Body of pancreas (tissue), 4 donors: ENCODE data around the gene PSMD13. TPM values are rescaled to one million over a fixed set of nuclear protein-coding genes. Genes with fewer than 3 reads are reported as not detected.
"Not testable (repeated sequence)": the region's sequence is repeated elsewhere in the genome, so short reads cannot be mapped to it uniquely, and the experiment has no call there.

Experiments used
- ATAC-seq: fragments of 150-250 bp; one replicate; pipeline ENCODE4 v1.9.1; 2016
- DNase-seq, 4 donors: peaks; one replicate each; pipeline ENCODE4 v3.0.0-alpha.2; 2019
- H3K27ac ChIP-seq, 4 donors: fragments of 200-600 bp; sonication (generic); 1 replicate in 3 of 4; 2 replicates in 1 of 4; pipeline versions ENCODE4 v1.5.1 to v1.6.1; 2016 to 2019; ENCODE audit warnings: mild to moderate bottlenecking in 1 of 4, mixed read lengths in 1 of 4, moderate library complexity in 1 of 4
- H3K27me3 ChIP-seq, 2 donors: fragments of 200-600 bp; sonication (generic); one replicate each; pipeline ENCODE4 v1.6.0; 2016; ENCODE audit warnings: mild to moderate bottlenecking in 1 of 2
- H3K36me3 ChIP-seq, 2 donors: fragments of 200-600 bp; sonication (generic); replicated peaks in 1 of 2; 2 replicates each; pipeline ENCODE4 v1.5.1; 2016; ENCODE audit warnings: low read depth in 2 of 2; ENCODE audit not compliant: insufficient read depth in 1 of 2
- H3K4me1 ChIP-seq: fragments of 200-600 bp; sonication (generic); one replicate; pipeline ENCODE4 v1.6.0; 2016
- H3K4me3 ChIP-seq, 2 donors: fragments of 200-600 bp; sonication (generic); 1 replicate in 1 of 2; 2 replicates in 1 of 2; pipeline ENCODE4 v1.5.1; 2016 to 2019
- H3K9me3 ChIP-seq, 3 donors: fragments of 200-600 bp; sonication (generic); 1 replicate in 2 of 3; 2 replicates in 1 of 3; pipeline ENCODE4 v1.5.1; 2016
- POLR2A ChIP-seq, 3 donors: fragments of 450-650 bp; IDR thresholded peaks; one replicate each; pipeline ENCODE4 v1.6.1; 2016; ENCODE audit warnings: antibody characterized with exemption in 3 of 3, mild to moderate bottlenecking in 2 of 3
- WGBS, 2 donors: methylation state at CpG; one replicate each; pipeline ENCODE4 v1.1.5; 2017; 5-methylcytosine and 5-hydroxymethylcytosine counted together
- intact Hi-C: fragments of 100-400 bp; cut with DNase I; formaldehyde crosslinking; loops from one replicate; pipeline ENCODE4 v1.15.1; 2023
- total RNA-seq, 2 donors: library from RNA; depleted of rRNA; stranded (reverse); fragments of >200 nt; gene quantifications; one replicate each; pipeline ENCODE4 v1.1.0, GENCODE V29; 2016
- TF ChIP-seq, protein P1 (sequence below), 7 experiments: fragments of 450-650 bp in 4 of 7; fragments of 200-600 bp in 3 of 7; sonication (generic) in 3 of 7; IDR thresholded peaks; one replicate each; pipeline ENCODE4 v1.5.1; 2016 to 2019; ENCODE audit warnings: antibody characterized with exemption in 7 of 7

The PSMD13 gene
- total RNA-seq, 2 donors from 2014 or later = 40.2 to 52.4 TPM

DNA sequence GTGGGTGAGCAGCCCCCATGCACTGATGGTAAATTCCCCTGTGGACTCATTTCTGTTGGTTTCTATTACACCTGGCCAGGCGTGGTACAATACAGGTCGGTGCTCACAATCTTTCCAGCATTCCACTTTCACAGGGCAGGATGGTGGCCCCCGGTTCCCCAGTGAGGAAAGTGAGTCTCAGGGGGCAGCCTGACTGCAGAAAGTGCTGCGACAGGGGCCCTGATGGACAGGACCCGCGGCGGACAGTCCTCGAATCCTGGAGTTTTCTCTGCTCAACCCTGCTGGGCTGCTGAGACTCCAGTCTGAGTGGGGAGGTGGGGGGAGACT is 49.1 kb downstream of the PSMD13 start:
- TF ChIP-seq, protein P1, sequence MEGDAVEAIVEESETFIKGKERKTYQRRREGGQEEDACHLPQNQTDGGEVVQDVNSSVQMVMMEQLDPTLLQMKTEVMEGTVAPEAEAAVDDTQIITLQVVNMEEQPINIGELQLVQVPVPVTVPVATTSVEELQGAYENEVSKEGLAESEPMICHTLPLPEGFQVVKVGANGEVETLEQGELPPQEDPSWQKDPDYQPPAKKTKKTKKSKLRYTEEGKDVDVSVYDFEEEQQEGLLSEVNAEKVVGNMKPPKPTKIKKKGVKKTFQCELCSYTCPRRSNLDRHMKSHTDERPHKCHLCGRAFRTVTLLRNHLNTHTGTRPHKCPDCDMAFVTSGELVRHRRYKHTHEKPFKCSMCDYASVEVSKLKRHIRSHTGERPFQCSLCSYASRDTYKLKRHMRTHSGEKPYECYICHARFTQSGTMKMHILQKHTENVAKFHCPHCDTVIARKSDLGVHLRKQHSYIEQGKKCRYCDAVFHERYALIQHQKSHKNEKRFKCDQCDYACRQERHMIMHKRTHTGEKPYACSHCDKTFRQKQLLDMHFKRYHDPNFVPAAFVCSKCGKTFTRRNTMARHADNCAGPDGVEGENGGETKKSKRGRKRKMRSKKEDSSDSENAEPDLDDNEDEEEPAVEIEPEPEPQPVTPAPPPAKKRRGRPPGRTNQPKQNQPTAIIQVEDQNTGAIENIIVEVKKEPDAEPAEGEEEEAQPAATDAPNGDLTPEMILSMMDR (IDR thresholded peaks at IDR 0.05) = no peak
- no peak for TF ChIP-seq POLR2A (IDR thresholded peaks at IDR 0.05)
- Histone ChIP-seq H3K4me3 (no peak overlapping the region), H3K36me3 (no peaks in the 10 kb centered on the region), H3K4me1 (peaks cover 39% of the 10 kb centered on the region), H3K27me3 (peaks cover 0 to 9% of the 10 kb centered on the region in 2 donors), H3K27ac (no peak overlapping the region), H3K9me3 (no peaks in the 10 kb centered on the region)
- ATAC-seq = no peak
- intact Hi-C loops = no loop called here
- DNase-seq = peak in 2 of 4 donors; percentile 5 to 12
- 79 to 83% methylated on average over 8 of the region's 8 CpGs for WGBS, 2 donors

DNA sequence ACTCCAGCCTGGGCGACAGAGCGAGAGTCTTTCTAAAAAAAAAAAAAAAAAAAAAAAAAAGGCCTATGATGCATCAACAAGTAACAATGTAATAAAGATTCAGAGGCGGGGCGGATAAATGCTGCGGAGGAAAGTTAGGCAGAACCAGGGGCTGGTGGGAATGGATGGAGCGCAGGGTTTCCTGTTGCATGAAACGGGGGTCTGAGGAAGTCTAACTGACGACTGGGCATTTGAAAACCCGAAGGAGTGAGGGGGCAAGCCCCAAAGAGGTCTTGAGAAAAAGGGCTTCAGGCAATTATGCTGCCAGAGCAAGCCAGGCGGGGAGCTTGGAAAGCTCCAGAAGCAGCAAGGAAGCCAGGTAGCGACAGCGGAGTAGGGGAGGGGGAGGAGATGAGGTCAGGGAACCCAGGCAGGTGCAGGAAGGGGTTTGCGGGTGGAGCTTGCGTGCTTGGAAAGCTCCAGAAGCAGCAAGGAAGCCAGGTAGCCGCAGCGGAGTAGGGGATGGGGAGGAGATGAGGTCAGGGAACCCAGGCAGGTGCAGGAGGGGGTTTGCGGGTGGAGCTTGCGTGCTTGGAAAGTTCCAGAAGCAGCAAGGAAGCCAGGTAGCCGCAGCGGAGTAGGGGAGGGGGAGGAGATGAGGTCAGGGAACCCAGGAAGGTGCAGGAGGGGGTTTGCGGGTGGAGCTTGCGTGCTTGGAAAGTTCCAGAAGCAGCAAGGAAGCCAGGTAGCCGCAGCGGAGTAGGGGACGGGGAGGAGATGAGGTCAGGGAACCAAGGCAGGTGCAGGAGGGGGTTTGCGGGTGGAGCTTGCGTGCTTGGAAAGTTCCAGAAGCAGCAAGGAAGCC is 50.4 kb downstream of the PSMD13 start:
- WGBS, 2 donors = 44 to 55% methylated on average over 26 to 27 of the region's 27 CpGs
- ATAC-seq (peak; percentile 8), DNase-seq (peak; percentile 85 to 98 (median 91))
- H3K27me3 ChIP-seq, intact Hi-C loops, H3K9me3 ChIP-seq, H3K4me3 ChIP-seq, H3K36me3 ChIP-seq: not testable (repeated sequence)
- H3K27ac ChIP-seq = peak overlapping the region; percentile 92 to 96 (median 93)
- peaks cover 45% of the 10 kb centered on the region for H3K4me1 ChIP-seq

DNA sequence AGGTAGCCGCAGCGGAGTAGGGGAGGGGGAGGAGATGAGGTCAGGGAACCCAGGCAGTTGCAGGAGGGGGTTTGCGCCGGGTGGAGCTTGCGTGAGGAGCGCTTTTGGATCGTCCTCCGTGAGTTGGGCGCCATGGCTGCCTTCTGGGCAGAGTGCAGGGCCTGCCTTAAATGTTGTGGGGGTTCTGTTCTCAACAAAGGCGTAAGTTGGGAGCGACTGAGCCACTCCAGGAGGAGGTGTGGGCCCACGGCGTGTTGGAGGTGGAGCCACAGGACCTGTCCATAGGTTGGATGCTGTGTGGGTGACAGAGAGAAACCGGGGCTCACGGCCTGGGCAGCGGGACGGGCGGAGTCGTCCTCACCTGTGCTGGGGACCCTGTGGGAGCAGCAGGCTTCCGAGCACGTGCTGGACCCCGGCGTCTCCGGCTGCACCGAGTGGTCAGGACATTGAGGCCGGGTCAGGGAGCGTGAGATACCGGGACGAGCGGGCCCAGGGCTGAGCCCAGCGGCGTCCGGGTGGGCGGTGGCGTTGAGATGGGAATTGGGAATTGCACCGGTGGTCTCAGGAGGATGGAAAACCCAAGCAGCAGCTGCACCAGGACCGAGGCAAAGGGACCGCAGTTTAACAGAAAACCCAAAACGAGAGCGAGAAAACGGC is 51.2 kb downstream of the PSMD13 start:
- peak overlapping the region; percentile 92 to 96 (median 93) for H3K27ac ChIP-seq
- ATAC-seq (peak; percentile 56), DNase-seq (no peak)
- H3K4me3 ChIP-seq = peak overlapping the region; percentile 49 to 92
- intact Hi-C loops = no loop called here
- TF ChIP-seq, protein P1 (IDR thresholded peaks at IDR 0.05) = no peak
- peak; percentile 76 to 95 (median 93) for TF ChIP-seq POLR2A (IDR thresholded peaks at IDR 0.05)
- WGBS, 2 donors = 16 to 28% methylated on average over 18 to 41 of the region's 41 CpGs
- no peaks in the 10 kb centered on the region for H3K27me3 ChIP-seq
- no peaks in the 10 kb centered on the region for H3K9me3 ChIP-seq
- H3K36me3 ChIP-seq = no peaks in the 10 kb centered on the region
- peaks cover 53% of the 10 kb centered on the region for H3K4me1 ChIP-seq

DNA sequence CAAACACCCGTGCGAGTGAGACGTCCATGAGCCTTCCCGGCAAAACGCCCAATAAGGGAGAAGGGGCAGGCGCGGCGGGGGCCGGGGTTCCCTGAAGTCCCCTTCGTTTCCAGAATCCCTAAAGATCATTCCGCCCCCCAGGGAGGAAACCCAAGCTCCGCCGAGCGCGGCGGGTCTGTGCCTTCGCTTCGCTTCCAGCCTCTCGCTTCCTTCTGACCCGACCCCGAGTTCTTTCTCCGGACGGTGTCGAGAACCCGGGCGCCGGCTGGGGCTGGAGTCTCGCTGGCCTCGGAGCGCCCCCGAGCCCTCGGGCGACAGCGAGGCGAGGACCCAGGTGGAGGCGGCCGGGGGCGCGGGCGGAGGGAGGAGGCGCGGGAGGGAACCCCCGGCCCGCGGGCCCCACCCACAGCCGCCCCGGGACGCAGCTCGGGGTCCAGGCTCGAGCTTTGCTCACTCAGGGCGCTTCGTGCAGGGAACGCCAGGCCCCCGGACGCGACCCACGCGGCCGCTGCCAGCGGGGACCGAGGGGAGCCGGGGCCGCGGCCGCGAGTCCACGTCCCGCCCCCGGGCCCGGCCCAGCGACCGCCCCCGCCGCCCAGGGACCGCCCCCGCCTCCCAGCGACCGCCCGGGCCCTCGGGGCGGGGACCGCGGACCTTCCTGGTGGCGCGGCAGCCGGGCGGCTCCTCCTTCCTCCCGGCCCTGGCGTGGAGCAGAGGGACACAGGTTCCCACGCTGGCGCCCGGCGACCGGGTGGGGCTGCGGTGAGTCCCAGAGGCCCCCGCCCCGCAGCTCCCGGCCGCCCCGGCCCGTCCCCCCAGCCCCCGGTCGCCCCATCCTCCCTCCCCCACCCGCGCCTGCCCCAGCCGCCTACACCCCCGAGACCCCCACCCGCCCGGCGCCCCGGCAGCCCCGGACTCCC is 52.0 kb downstream of the PSMD13 start, which contains the start of gene PGGHG:
TSS of gene PGGHG (plus strand) at position 649 of the 920 bp plus-strand sequence. CDS start 691 bp downstream, outside the sequence.
- TF ChIP-seq, protein P1 (IDR thresholded peaks at IDR 0.05) = no peak
- TF ChIP-seq POLR2A (IDR thresholded peaks at IDR 0.05) = peak in 2 of 3 donors; percentile 10 to 63
- Histone ChIP-seq H3K4me3 (peak within 1 kb of the TSS; percentile 49 to 92), H3K27ac (peak within 1 kb of the TSS; percentile 92 to 96 (median 93)), H3K4me1 (peaks cover 60% of the 10 kb centered on the region), H3K9me3 (no peaks in the 10 kb centered on the region), H3K36me3 (no peaks in the 10 kb centered on the region), H3K27me3 (no peaks in the 10 kb centered on the region)
- ATAC-seq (peak; percentile 77), DNase-seq (peak; percentile 83 to 88 (median 86))
- intact Hi-C loops = no loop called here
- 1 to 4% methylated on average over 10 to 76 of the region's 112 CpGs for WGBS, 2 donors
